WTC11 (cell line): ENCODE measurements around the gene TBC1D1. TPM values are rescaled to one million over a fixed set of nuclear protein-coding genes. Genes with fewer than 3 reads are reported as not detected.

Experiments used
- ATAC-seq: fragments of 200-7000 bp; cut with Tn5 transposase; 2 replicates; pipeline ENCODE4 v1.10.0; 2021; ENCODE audit warnings: mild to moderate bottlenecking, moderate library complexity
- CTCF ChIA-PET: fragments of 300-600 bp; sonication (Branson Sonifier 250); formaldehyde crosslinking; loops from one replicate; lab custom pipeline; 2021; ENCODE audit warnings: antibody characterized with exemption; lab: Charles Lee
- POLR2A ChIA-PET: fragments of 350-600 bp; sonication (Branson Sonifier 250); formaldehyde crosslinking; loops from one replicate; lab custom pipeline; 2021; ENCODE audit warnings: antibody characterized with exemption; lab: Charles Lee
- DNase-seq: peaks from one replicate; pipeline ENCODE4 v3.0.0; 2021; ENCODE audit warnings: low spot score
- H3K27ac Mint-ChIP-seq: 2 replicates; pipeline ENCODE4 v1.8.0; 2021; ENCODE audit warnings: mixed read lengths
- H3K27me3 Mint-ChIP-seq: 2 replicates; pipeline ENCODE4 v1.8.0; 2021; ENCODE audit warnings: low read depth, mild to moderate bottlenecking, moderate library complexity, mixed read lengths
- H3K36me3 Mint-ChIP-seq: 2 replicates; pipeline ENCODE4 v1.8.0; 2021; ENCODE audit warnings: mixed read lengths
- H3K4me1 Mint-ChIP-seq: 2 replicates; pipeline ENCODE4 v1.8.0; 2022; ENCODE audit warnings: mixed read lengths
- H3K4me3 Mint-ChIP-seq: 2 replicates; pipeline ENCODE4 v1.8.0; 2021; ENCODE audit warnings: mild to moderate bottlenecking, moderate library complexity, mixed read lengths
- H3K9me3 Mint-ChIP-seq: 2 replicates; pipeline ENCODE4 v1.8.0; 2021; ENCODE audit warnings: mixed read lengths
- ATF1 ChIP-seq: sonication (generic); formaldehyde crosslinking; IDR thresholded peaks from 2 replicates; pipeline ENCODE4 v1.8.1; 2023; ENCODE audit warnings: mild to moderate bottlenecking, moderate library complexity, missing genetic modification reagents
- EMX1 ChIP-seq: fragments of 250-450 bp; sonication (Bioruptor Pico); IDR thresholded peaks from 2 replicates; pipeline ENCODE4 v1.8.0; 2021; ENCODE audit warnings: mild to moderate bottlenecking
- FOXJ3 ChIP-seq: sonication (generic); formaldehyde crosslinking; IDR thresholded peaks from 2 replicates; pipeline ENCODE4 v1.9.0; 2021; ENCODE audit warnings: missing genetic modification reagents, mild to moderate bottlenecking, borderline replicate concordance
- GABPB1 ChIP-seq: sonication (generic); formaldehyde crosslinking; IDR thresholded peaks from 2 replicates; pipeline ENCODE4 v1.8.1; 2023; ENCODE audit warnings: mild to moderate bottlenecking, missing genetic modification reagents
- GRHL2 ChIP-seq: fragments of 250-450 bp; sonication (Bioruptor Pico); IDR thresholded peaks from 2 replicates; pipeline ENCODE4 v1.8.0; 2022; ENCODE audit warnings: mild to moderate bottlenecking, moderate library complexity; ENCODE audit not compliant: insufficient replicate concordance, severe bottlenecking
- MYBL2 ChIP-seq: sonication (generic); formaldehyde crosslinking; IDR thresholded peaks from 2 replicates; pipeline ENCODE4 v1.8.1; 2023; ENCODE audit warnings: mild to moderate bottlenecking, moderate library complexity, missing genetic modification reagents
- NR2C2 ChIP-seq: sonication (generic); formaldehyde crosslinking; IDR thresholded peaks from 2 replicates; pipeline ENCODE4 v1.8.0; 2022; ENCODE audit warnings: mild to moderate bottlenecking, missing genetic modification reagents
- OVOL2 ChIP-seq: fragments of 250-450 bp; sonication (Bioruptor Pico); IDR thresholded peaks from 2 replicates; pipeline ENCODE4 v1.9.0; 2021; ENCODE audit warnings: mild to moderate bottlenecking, borderline replicate concordance
- RORB ChIP-seq: fragments of 250-450 bp; sonication (Bioruptor Pico); IDR thresholded peaks from 2 replicates; pipeline ENCODE4 v1.9.0; 2021; ENCODE audit warnings: mild to moderate bottlenecking
- SMAD4 ChIP-seq: sonication (generic); formaldehyde crosslinking; IDR thresholded peaks from 2 replicates; pipeline ENCODE4 v1.8.0; 2022; ENCODE audit warnings: mild to moderate bottlenecking, missing genetic modification reagents
- SOX15 ChIP-seq: fragments of 250-450 bp; sonication (Bioruptor Pico); IDR thresholded peaks from 2 replicates; pipeline ENCODE4 v1.9.0; 2021; ENCODE audit warnings: mild to moderate bottlenecking
- TEAD4 ChIP-seq: sonication (generic); formaldehyde crosslinking; IDR thresholded peaks from 2 replicates; pipeline ENCODE4 v1.8.0; 2022; ENCODE audit warnings: mild to moderate bottlenecking, missing genetic modification reagents
- TP53 ChIP-seq: sonication (generic); formaldehyde crosslinking; IDR thresholded peaks from 2 replicates; pipeline ENCODE4 v1.8.1; 2023; ENCODE audit warnings: mild to moderate bottlenecking, missing genetic modification reagents
- ZNF219 ChIP-seq: sonication (generic); formaldehyde crosslinking; IDR thresholded peaks from 2 replicates; pipeline ENCODE4 v1.8.0; 2023; ENCODE audit warnings: missing genetic modification reagents, mild to moderate bottlenecking, borderline replicate concordance
- ZNF232 ChIP-seq: sonication (generic); formaldehyde crosslinking; IDR thresholded peaks from 2 replicates; pipeline ENCODE4 v1.8.0; 2022; ENCODE audit warnings: mild to moderate bottlenecking, missing genetic modification reagents
- ZNF263 ChIP-seq: sonication (generic); formaldehyde crosslinking; IDR thresholded peaks from 2 replicates; pipeline ENCODE4 v1.8.1; 2022; ENCODE audit warnings: low read depth, mild to moderate bottlenecking, moderate library complexity, missing genetic modification reagents
- total RNA-seq: library from RNA; stranded (reverse); gene quantifications from 3 replicates; pipeline ENCODE4 v1.2.3, GENCODE V29; 2021
- TF ChIP-seq, protein P1 (sequence below): sonication (generic); formaldehyde crosslinking; IDR thresholded peaks from 2 replicates; pipeline ENCODE4 v1.8.0; 2022; ENCODE audit warnings: mild to moderate bottlenecking, missing genetic modification reagents
- TF ChIP-seq, protein P2 (sequence below): sonication (generic); formaldehyde crosslinking; IDR thresholded peaks from 2 replicates; pipeline ENCODE4 v1.8.0; 2022; ENCODE audit warnings: missing genetic modification reagents
- TF ChIP-seq, protein P3 (sequence below): sonication (generic); formaldehyde crosslinking; IDR thresholded peaks from 2 replicates; pipeline ENCODE4 v1.8.1; 2022; ENCODE audit warnings: low read depth, mild to moderate bottlenecking, moderate library complexity, missing genetic modification reagents, borderline replicate concordance
- TF ChIP-seq, protein P4 (sequence below): fragments of 250-450 bp; sonication (Bioruptor Pico); IDR thresholded peaks from 2 replicates; pipeline ENCODE4 v1.9.0; 2021; ENCODE audit warnings: moderate library complexity, mild to moderate bottlenecking, inconsistent platforms, borderline replicate concordance
- TF ChIP-seq, protein P5 (sequence below): fragments of 250-450 bp; sonication (Bioruptor Pico); IDR thresholded peaks from 2 replicates; pipeline ENCODE4 v2.1.2; 2022; ENCODE audit warnings: mild to moderate bottlenecking, moderate library complexity
- TF ChIP-seq, protein P6 (sequence below): sonication (generic); formaldehyde crosslinking; IDR thresholded peaks from 2 replicates; pipeline ENCODE4 v1.8.0; 2023; ENCODE audit warnings: mild to moderate bottlenecking, missing genetic modification reagents

The TBC1D1 gene
- total RNA-seq, 1 experiment from 2014 or later, result 134 TPM

DNA sequence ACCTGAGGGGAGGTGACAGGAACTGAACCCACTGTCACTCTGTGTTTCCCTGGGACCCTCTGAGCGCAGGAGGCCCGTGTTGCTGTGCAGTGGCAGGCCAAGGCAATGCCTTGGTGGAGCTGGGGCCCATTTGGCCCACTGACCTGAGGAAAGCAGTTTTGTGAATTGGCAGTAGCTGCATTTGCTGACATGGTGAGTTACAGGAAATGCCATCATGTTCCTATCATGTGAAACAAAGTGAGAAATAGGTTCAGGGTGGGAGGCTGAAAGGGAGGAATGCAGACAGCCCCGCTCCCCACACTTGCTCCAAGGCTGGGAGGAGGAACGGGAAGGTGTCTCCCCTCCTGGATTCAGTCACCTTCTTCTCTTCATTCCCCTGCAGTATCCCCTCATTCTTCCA is 215.4 kb downstream of the TBC1D1 start:
- DNase-seq, result no peak
- no peaks in the 10 kb centered on the region for H3K9me3 Mint-ChIP-seq
- no peak for TF ChIP-seq GRHL2 (CRISPR knock-in tag)
- TF ChIP-seq ATF1 (CRISPR knock-in tag), result no peak
- TF ChIP-seq ZNF263 (CRISPR knock-in tag), result no peak
- TF ChIP-seq, protein P1, sequence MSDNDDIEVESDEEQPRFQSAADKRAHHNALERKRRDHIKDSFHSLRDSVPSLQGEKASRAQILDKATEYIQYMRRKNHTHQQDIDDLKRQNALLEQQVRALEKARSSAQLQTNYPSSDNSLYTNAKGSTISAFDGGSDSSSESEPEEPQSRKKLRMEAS (CRISPR knock-in tag), result no peak
- no peak for TF ChIP-seq RORB (CRISPR knock-in tag)
- TF ChIP-seq, protein P2, sequence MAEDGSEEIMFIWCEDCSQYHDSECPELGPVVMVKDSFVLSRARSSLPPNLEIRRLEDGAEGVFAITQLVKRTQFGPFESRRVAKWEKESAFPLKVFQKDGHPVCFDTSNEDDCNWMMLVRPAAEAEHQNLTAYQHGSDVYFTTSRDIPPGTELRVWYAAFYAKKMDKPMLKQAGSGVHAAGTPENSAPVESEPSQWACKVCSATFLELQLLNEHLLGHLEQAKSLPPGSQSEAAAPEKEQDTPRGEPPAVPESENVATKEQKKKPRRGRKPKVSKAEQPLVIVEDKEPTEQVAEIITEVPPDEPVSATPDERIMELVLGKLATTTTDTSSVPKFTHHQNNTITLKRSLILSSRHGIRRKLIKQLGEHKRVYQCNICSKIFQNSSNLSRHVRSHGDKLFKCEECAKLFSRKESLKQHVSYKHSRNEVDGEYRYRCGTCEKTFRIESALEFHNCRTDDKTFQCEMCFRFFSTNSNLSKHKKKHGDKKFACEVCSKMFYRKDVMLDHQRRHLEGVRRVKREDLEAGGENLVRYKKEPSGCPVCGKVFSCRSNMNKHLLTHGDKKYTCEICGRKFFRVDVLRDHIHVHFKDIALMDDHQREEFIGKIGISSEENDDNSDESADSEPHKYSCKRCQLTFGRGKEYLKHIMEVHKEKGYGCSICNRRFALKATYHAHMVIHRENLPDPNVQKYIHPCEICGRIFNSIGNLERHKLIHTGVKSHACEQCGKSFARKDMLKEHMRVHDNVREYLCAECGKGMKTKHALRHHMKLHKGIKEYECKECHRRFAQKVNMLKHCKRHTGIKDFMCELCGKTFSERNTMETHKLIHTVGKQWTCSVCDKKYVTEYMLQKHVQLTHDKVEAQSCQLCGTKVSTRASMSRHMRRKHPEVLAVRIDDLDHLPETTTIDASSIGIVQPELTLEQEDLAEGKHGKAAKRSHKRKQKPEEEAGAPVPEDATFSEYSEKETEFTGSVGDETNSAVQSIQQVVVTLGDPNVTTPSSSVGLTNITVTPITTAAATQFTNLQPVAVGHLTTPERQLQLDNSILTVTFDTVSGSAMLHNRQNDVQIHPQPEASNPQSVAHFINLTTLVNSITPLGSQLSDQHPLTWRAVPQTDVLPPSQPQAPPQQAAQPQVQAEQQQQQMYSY (CRISPR knock-in tag), result no peak
- TF ChIP-seq, protein P3, sequence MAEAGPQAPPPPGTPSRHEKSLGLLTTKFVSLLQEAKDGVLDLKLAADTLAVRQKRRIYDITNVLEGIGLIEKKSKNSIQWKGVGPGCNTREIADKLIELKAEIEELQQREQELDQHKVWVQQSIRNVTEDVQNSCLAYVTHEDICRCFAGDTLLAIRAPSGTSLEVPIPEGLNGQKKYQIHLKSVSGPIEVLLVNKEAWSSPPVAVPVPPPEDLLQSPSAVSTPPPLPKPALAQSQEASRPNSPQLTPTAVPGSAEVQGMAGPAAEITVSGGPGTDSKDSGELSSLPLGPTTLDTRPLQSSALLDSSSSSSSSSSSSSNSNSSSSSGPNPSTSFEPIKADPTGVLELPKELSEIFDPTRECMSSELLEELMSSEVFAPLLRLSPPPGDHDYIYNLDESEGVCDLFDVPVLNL (CRISPR knock-in tag), result no peak
- no peak for TF ChIP-seq FOXJ3 (CRISPR knock-in tag)
- TF ChIP-seq GABPB1 (CRISPR knock-in tag), result no peak
- no peak for TF ChIP-seq ZNF232 (CRISPR knock-in tag)
- TF ChIP-seq EMX1 (CRISPR knock-in tag), result no peak
- TF ChIP-seq, protein P4, sequence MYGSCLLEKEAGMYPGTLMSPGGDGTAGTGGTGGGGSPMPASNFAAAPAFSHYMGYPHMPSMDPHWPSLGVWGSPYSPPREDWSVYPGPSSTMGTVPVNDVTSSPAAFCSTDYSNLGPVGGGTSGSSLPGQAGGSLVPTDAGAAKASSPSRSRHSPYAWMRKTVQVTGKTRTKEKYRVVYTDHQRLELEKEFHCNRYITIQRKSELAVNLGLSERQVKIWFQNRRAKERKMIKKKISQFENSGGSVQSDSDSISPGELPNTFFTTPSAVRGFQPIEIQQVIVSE (CRISPR knock-in tag), result no peak
- no peak for TF ChIP-seq ZNF219
- no peak for TF ChIP-seq TP53
- TF ChIP-seq, all 79 proteins: peak for 0
- H3K27me3 Mint-ChIP-seq, result no peaks in the 10 kb centered on the region
- H3K4me1 Mint-ChIP-seq, result peaks cover 24% of the 10 kb centered on the region
- no peak for ATAC-seq
- POLR2A ChIA-PET, result no interaction called here
- no peak overlapping the region for H3K4me3 Mint-ChIP-seq
- H3K36me3 Mint-ChIP-seq, result peaks cover 35% of the 10 kb centered on the region
- CTCF ChIA-PET, result no interaction called here
- 0 out of 2 replicates have a peak overlapping the region, but pooled peaks have one; percentile 29 for H3K27ac Mint-ChIP-seq

DNA sequence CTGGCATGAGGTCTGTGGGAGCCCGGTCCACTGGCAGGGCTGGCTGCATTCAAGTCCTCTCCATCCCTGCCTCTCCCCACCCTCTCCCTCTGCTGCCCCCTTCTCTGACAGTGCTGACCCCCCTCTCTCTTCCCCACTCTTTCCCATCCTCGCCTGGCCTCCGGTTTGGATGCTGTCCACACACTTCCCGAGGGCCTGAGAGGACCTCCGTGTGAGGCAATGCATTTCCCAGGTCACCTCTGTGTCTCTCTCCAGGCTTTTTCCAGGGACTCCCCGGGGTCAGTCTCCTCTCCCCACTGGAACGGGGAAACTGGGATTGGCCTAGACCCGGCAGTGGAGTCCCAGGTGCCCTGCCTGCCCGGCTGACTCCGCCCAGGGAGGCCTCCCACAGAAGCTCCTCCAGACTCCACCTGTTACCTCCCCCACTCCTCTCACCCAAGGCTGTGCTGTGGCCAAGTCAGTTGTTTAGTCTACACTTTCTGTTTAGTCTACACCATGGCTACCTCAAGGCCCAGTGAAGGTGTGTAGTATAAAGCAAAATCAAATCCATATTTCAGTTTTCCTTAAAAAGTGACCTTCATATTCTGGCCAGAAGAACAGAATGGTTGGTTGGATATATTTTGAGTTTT is 216.1 kb downstream of the TBC1D1 start:
- Mint-ChIP-seq H3K27ac (no peak overlapping the region), H3K27me3 (no peaks in the 10 kb centered on the region)

More for the DNA sequence above, 216.1 kb downstream of the TBC1D1 start:
- TF ChIP-seq TEAD4 (no peak), ZNF219 (no peak), MYBL2 (CRISPR knock-in tag) (no peak), SMAD4 (CRISPR knock-in tag) (no peak), NR2C2 (CRISPR knock-in tag) (no peak), OVOL2 (CRISPR knock-in tag) (no peak), SOX15 (no peak), GRHL2 (CRISPR knock-in tag) (no peak)
- TF ChIP-seq, protein P5, sequence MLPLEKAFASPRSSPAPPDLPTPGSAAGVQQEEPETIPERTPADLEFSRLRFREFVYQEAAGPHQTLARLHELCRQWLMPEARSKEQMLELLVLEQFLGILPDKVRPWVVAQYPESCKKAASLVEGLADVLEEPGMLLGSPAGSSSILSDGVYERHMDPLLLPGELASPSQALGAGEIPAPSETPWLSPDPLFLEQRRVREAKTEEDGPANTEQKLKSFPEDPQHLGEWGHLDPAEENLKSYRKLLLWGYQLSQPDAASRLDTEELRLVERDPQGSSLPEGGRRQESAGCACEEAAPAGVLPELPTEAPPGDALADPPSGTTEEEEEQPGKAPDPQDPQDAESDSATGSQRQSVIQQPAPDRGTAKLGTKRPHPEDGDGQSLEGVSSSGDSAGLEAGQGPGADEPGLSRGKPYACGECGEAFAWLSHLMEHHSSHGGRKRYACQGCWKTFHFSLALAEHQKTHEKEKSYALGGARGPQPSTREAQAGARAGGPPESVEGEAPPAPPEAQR (CRISPR knock-in tag), result no peak
- TF ChIP-seq, protein P6, sequence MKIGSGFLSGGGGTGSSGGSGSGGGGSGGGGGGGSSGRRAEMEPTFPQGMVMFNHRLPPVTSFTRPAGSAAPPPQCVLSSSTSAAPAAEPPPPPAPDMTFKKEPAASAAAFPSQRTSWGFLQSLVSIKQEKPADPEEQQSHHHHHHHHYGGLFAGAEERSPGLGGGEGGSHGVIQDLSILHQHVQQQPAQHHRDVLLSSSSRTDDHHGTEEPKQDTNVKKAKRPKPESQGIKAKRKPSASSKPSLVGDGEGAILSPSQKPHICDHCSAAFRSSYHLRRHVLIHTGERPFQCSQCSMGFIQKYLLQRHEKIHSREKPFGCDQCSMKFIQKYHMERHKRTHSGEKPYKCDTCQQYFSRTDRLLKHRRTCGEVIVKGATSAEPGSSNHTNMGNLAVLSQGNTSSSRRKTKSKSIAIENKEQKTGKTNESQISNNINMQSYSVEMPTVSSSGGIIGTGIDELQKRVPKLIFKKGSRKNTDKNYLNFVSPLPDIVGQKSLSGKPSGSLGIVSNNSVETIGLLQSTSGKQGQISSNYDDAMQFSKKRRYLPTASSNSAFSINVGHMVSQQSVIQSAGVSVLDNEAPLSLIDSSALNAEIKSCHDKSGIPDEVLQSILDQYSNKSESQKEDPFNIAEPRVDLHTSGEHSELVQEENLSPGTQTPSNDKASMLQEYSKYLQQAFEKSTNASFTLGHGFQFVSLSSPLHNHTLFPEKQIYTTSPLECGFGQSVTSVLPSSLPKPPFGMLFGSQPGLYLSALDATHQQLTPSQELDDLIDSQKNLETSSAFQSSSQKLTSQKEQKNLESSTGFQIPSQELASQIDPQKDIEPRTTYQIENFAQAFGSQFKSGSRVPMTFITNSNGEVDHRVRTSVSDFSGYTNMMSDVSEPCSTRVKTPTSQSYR (CRISPR knock-in tag), result no peak
- Mint-ChIP-seq H3K36me3 (peaks cover 32% of the 10 kb centered on the region), H3K9me3 (no peaks in the 10 kb centered on the region), H3K4me1 (peaks cover 26% of the 10 kb centered on the region), H3K4me3 (no peak overlapping the region)
- POLR2A ChIA-PET, result no interaction called here
- CTCF ChIA-PET, result no interaction called here
- no peak for DNase-seq
- ATAC-seq, result peak; percentile 41
